GM23338 (cell line): ENCODE measurements around the gene CIART. TPM values are rescaled to one million over a fixed set of nuclear protein-coding genes. Genes with fewer than 3 reads are reported as not detected.

Experiments
- ATAC-seq: fragments of 200-7000 bp; cut with Tn5 transposase; 3 replicates; pipeline ENCODE4 v1.9.1; 2020
- DNase-seq: peaks from one replicate; pipeline ENCODE4 v3.0.0-alpha.2; 2015; ENCODE audit warnings: low spot score
- H2AFZ ChIP-seq: fragments of 200-600 bp; sonication (generic); 2 replicates; pipeline ENCODE4 v1.8.0; 2016; ENCODE audit warnings: antibody characterized with exemption, mild to moderate bottlenecking, moderate library complexity
- H3F3A ChIP-seq: fragments of 200-600 bp; sonication (generic); replicated peaks from 2 replicates; pipeline ENCODE4 v1.8.0; 2017; ENCODE audit warnings: antibody characterized with exemption, mixed run types, low read depth
- H3K27ac ChIP-seq: fragments of 200-600 bp; sonication (generic); 2 replicates; pipeline ENCODE4 v1.6.1; 2016; ENCODE audit warnings: low read depth
- H3K27me3 ChIP-seq: fragments of 200-600 bp; sonication (generic); 2 replicates; pipeline ENCODE4 v1.8.0; 2016; ENCODE audit warnings: mild to moderate bottlenecking, mixed run types, moderate library complexity; ENCODE audit not compliant: insufficient read depth
- H3K36me3 ChIP-seq: fragments of 200-600 bp; sonication (generic); 2 replicates; pipeline ENCODE4 v1.8.0; 2016; ENCODE audit warnings: mild to moderate bottlenecking; ENCODE audit not compliant: insufficient read depth
- H3K4me1 ChIP-seq: fragments of 200-600 bp; sonication (generic); 2 replicates; pipeline ENCODE4 v1.8.0; 2016; ENCODE audit warnings: mild to moderate bottlenecking, moderate library complexity; ENCODE audit not compliant: insufficient read depth
- H3K4me2 ChIP-seq: fragments of 200-600 bp; sonication (generic); 2 replicates; pipeline ENCODE4 v1.7.1; 2017; ENCODE audit warnings: mixed run types
- H3K4me3 ChIP-seq: fragments of 200-600 bp; sonication (generic); 2 replicates; pipeline ENCODE4 v1.6.1; 2016; ENCODE audit warnings: mixed run types
- H3K79me2 ChIP-seq: fragments of 200-600 bp; sonication (generic); replicated peaks from 2 replicates; pipeline ENCODE4 v1.8.0; 2017; ENCODE audit warnings: mild to moderate bottlenecking; ENCODE audit not compliant: insufficient read depth
- H3K9me2 ChIP-seq: fragments of 200-600 bp; sonication (generic); 2 replicates; pipeline ENCODE4 v1.8.0; 2017; ENCODE audit not compliant: insufficient read depth
- H4K20me1 ChIP-seq: fragments of 200-600 bp; sonication (generic); replicated peaks from 2 replicates; pipeline ENCODE4 v1.8.0; 2017; ENCODE audit warnings: mild to moderate bottlenecking; ENCODE audit not compliant: insufficient read depth
- H3K27ac Mint-ChIP-seq: 2 replicates; pipeline ENCODE4 v1.8.0; 2020; ENCODE audit warnings: inconsistent platforms, mild to moderate bottlenecking, moderate library complexity, mixed read lengths
- H3K27me3 Mint-ChIP-seq: 3 replicates; pipeline ENCODE4 v1.8.0; 2022; ENCODE audit warnings: low read depth, mild to moderate bottlenecking, moderate library complexity, mixed read lengths, inconsistent platforms; ENCODE audit not compliant: insufficient read depth, poor library complexity
- H3K36me3 Mint-ChIP-seq: 3 replicates; pipeline ENCODE4 v1.8.0; 2021; ENCODE audit warnings: low read depth, mild to moderate bottlenecking, inconsistent platforms, moderate library complexity, mixed read lengths
- H3K4me1 Mint-ChIP-seq: 3 replicates; pipeline ENCODE4 v1.8.0; 2020; ENCODE audit warnings: mild to moderate bottlenecking, inconsistent platforms, mixed read lengths
- H3K4me3 Mint-ChIP-seq: 3 replicates; pipeline ENCODE4 v1.8.0; 2021; ENCODE audit warnings: moderate library complexity, mild to moderate bottlenecking, inconsistent platforms, mixed read lengths
- H3K9me3 Mint-ChIP-seq: 3 replicates; pipeline ENCODE4 v1.8.0; 2020; ENCODE audit warnings: moderate library complexity, mild to moderate bottlenecking, inconsistent platforms, mixed read lengths
- CREB1 ChIP-seq: fragments of 250-450 bp; sonication (Bioruptor Pico); IDR thresholded peaks from 2 replicates; pipeline ENCODE4 v1.5.0; 2020; ENCODE audit warnings: low read depth, mild to moderate bottlenecking, moderate library complexity
- EZH2 ChIP-seq: fragments of 200-600 bp; sonication (generic); IDR thresholded peaks from one replicate; pipeline ENCODE4 v1.8.0; 2017; ENCODE audit warnings: antibody characterized with exemption, mild to moderate bottlenecking, low read depth; ENCODE audit not compliant: unreplicated experiment
- EZH2phosphoT487 ChIP-seq: fragments of 200-600 bp; sonication (generic); IDR thresholded peaks from one replicate; pipeline ENCODE4 v1.8.1; 2018; ENCODE audit warnings: antibody characterized with exemption; ENCODE audit not compliant: unreplicated experiment
- JUNB ChIP-seq: IDR thresholded peaks from one replicate; pipeline ENCODE4 v1.6.1; 2016; ENCODE audit warnings: antibody characterized with exemption; ENCODE audit not compliant: unreplicated experiment
- NANOG ChIP-seq: IDR thresholded peaks from 2 replicates; pipeline ENCODE4 v1.6.1; 2016; ENCODE audit warnings: antibody characterized with exemption, borderline replicate concordance
- POLR2AphosphoS5 ChIP-seq: IDR thresholded peaks from 2 replicates; pipeline ENCODE4 v1.6.1; 2016; ENCODE audit warnings: antibody characterized with exemption, low read depth
- STAT1 ChIP-seq: IDR thresholded peaks from one replicate; pipeline ENCODE4 v1.6.1; 2016; ENCODE audit warnings: antibody characterized with exemption; ENCODE audit not compliant: unreplicated experiment
- ZNF114 ChIP-seq: fragments of 250-450 bp; sonication (Bioruptor Pico); IDR thresholded peaks from 2 replicates; pipeline ENCODE4 v1.5.0; 2020; ENCODE audit warnings: mild to moderate bottlenecking, moderate library complexity
- ZNF331 ChIP-seq: fragments of 250-450 bp; sonication (Bioruptor Pico); IDR thresholded peaks from 2 replicates; pipeline ENCODE4 v1.5.0; 2020; ENCODE audit warnings: low read depth, mild to moderate bottlenecking, moderate library complexity
- polyA plus RNA-seq: library from polyadenylated mRNA; unstranded; fragments of >200 nt; fragmentation: Nextera tagmentation; extraction: Ambion mirVana; gene quantifications from 2 replicates; pipeline ENCODE4 v1.2.1, GENCODE V29; 2016
- total RNA-seq: library from RNA; depleted of rRNA; stranded (reverse); fragments of >200 nt; shearing (Covaris generic); gene quantifications from 2 replicates; pipeline ENCODE4 v1.2.3, GENCODE V29; 2014
- TF ChIP-seq, protein P1 (sequence below): fragments of 250-450 bp; sonication (Bioruptor Pico); IDR thresholded peaks from 2 replicates; pipeline ENCODE4 v1.5.0; 2020; ENCODE audit warnings: mild to moderate bottlenecking, moderate library complexity
- TF ChIP-seq, protein P2 (sequence below): IDR thresholded peaks from one replicate; pipeline ENCODE4 v1.6.1; 2018; ENCODE audit warnings: antibody characterized with exemption; ENCODE audit not compliant: unreplicated experiment
- TF ChIP-seq, protein P3 (sequence below): IDR thresholded peaks from 2 replicates; pipeline ENCODE4 v1.6.1; 2016; ENCODE audit warnings: antibody characterized with exemption
- TF ChIP-seq, protein P4 (sequence below), 2 experiments: fragments of 200-600 bp in 1 of 2; sonication (generic) in 1 of 2; conservative IDR thresholded peaks; 2 replicates each; pipeline versions ENCODE4 v1.5.1 to v1.6.1; 2016 to 2017; ENCODE audit warnings: antibody characterized with exemption in 2 of 2, low read depth in 2 of 2, mild to moderate bottlenecking in 2 of 2, moderate library complexity in 1 of 2

The CIART gene
- total and polyA plus RNA-seq, 2 experiments from 2014 or later: 9.3 to 16.4 TPM

DNA sequence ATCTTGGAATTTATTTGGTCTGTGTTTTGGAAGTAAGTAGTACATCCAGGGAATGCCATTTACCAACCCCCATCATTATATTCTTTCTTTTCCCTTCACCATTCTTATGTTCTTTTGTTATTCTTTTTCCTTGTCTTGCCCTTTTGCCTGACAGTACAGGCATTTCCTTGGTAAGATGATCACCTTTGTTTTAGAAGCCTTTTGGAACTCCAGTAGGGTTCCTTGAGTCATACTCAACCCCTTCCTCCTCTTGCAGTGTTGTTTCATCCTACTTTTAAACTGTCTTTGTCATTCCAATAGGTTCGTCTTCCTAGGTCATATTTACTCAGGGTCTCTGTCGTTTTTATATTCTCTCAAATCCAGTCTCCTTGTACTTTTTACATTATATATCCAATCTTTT lies 20.5 kb downstream of the CIART start:
- Mint-ChIP-seq H3K27me3 (no peaks in the 10 kb centered on the region), H3K36me3 (peaks cover 91% of the 10 kb centered on the region), H3K27ac (peak overlapping the region; percentile 73), H3K4me1 (peaks cover 28% of the 10 kb centered on the region), H3K9me3 (no peaks in the 10 kb centered on the region), H3K4me3 (peak overlapping the region; percentile 49)
- H3K4me1 ChIP-seq: peaks cover 25% of the 10 kb centered on the region
- H2AFZ ChIP-seq: no peak overlapping the region
- ATAC-seq (peak; percentile 74), DNase-seq (peak; percentile 45)
- peak overlapping the region; percentile 48 for H3K4me2 ChIP-seq
- peaks cover 16% of the 10 kb centered on the region for H4K20me1 ChIP-seq
- peak overlapping the region; percentile 65 for H3K27ac ChIP-seq
- peaks cover 34% of the 10 kb centered on the region for H3K79me2 ChIP-seq
- TF ChIP-seq EZH2: no peak
- TF ChIP-seq JUNB: no peak
- TF ChIP-seq, protein P1, sequence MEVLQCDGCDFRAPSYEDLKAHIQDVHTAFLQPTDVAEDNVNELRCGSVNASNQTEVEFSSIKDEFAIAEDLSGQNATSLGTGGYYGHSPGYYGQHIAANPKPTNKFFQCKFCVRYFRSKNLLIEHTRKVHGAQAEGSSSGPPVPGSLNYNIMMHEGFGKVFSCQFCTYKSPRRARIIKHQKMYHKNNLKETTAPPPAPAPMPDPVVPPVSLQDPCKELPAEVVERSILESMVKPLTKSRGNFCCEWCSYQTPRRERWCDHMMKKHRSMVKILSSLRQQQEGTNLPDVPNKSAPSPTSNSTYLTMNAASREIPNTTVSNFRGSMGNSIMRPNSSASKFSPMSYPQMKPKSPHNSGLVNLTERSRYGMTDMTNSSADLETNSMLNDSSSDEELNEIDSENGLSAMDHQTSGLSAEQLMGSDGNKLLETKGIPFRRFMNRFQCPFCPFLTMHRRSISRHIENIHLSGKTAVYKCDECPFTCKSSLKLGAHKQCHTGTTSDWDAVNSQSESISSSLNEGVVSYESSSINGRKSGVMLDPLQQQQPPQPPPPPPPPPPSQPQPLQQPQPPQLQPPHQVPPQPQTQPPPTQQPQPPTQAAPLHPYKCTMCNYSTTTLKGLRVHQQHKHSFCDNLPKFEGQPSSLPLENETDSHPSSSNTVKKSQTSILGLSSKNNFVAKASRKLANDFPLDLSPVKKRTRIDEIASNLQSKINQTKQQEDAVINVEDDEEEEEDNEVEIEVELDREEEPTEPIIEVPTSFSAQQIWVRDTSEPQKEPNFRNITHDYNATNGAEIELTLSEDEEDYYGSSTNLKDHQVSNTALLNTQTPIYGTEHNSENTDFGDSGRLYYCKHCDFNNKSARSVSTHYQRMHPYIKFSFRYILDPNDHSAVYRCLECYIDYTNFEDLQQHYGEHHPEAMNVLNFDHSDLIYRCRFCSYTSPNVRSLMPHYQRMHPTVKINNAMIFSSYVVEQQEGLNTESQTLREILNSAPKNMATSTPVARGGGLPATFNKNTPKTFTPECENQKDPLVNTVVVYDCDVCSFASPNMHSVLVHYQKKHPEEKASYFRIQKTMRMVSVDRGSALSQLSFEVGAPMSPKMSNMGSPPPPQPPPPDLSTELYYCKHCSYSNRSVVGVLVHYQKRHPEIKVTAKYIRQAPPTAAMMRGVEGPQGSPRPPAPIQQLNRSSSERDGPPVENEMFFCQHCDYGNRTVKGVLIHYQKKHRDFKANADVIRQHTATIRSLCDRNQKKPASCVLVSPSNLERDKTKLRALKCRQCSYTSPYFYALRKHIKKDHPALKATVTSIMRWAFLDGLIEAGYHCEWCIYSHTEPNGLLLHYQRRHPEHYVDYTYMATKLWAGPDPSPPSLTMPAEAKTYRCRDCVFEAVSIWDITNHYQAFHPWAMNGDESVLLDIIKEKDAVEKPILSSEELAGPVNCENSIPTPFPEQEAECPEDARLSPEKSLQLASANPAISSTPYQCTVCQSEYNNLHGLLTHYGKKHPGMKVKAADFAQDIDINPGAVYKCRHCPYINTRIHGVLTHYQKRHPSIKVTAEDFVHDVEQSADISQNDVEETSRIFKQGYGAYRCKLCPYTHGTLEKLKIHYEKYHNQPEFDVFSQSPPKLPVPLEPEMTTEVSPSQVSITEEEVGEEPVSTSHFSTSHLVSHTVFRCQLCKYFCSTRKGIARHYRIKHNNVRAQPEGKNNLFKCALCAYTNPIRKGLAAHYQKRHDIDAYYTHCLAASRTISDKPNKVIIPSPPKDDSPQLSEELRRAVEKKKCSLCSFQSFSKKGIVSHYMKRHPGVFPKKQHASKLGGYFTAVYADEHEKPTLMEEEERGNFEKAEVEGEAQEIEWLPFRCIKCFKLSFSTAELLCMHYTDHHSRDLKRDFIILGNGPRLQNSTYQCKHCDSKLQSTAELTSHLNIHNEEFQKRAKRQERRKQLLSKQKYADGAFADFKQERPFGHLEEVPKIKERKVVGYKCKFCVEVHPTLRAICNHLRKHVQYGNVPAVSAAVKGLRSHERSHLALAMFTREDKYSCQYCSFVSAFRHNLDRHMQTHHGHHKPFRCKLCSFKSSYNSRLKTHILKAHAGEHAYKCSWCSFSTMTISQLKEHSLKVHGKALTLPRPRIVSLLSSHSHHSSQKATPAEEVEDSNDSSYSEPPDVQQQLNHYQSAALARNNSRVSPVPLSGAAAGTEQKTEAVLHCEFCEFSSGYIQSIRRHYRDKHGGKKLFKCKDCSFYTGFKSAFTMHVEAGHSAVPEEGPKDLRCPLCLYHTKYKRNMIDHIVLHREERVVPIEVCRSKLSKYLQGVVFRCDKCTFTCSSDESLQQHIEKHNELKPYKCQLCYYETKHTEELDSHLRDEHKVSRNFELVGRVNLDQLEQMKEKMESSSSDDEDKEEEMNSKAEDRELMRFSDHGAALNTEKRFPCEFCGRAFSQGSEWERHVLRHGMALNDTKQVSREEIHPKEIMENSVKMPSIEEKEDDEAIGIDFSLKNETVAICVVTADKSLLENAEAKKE (CRISPR knock-in tag): no peak
- TF ChIP-seq, protein P2, sequence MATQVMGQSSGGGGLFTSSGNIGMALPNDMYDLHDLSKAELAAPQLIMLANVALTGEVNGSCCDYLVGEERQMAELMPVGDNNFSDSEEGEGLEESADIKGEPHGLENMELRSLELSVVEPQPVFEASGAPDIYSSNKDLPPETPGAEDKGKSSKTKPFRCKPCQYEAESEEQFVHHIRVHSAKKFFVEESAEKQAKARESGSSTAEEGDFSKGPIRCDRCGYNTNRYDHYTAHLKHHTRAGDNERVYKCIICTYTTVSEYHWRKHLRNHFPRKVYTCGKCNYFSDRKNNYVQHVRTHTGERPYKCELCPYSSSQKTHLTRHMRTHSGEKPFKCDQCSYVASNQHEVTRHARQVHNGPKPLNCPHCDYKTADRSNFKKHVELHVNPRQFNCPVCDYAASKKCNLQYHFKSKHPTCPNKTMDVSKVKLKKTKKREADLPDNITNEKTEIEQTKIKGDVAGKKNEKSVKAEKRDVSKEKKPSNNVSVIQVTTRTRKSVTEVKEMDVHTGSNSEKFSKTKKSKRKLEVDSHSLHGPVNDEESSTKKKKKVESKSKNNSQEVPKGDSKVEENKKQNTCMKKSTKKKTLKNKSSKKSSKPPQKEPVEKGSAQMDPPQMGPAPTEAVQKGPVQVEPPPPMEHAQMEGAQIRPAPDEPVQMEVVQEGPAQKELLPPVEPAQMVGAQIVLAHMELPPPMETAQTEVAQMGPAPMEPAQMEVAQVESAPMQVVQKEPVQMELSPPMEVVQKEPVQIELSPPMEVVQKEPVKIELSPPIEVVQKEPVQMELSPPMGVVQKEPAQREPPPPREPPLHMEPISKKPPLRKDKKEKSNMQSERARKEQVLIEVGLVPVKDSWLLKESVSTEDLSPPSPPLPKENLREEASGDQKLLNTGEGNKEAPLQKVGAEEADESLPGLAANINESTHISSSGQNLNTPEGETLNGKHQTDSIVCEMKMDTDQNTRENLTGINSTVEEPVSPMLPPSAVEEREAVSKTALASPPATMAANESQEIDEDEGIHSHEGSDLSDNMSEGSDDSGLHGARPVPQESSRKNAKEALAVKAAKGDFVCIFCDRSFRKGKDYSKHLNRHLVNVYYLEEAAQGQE: no peak
- TF ChIP-seq, protein P3, sequence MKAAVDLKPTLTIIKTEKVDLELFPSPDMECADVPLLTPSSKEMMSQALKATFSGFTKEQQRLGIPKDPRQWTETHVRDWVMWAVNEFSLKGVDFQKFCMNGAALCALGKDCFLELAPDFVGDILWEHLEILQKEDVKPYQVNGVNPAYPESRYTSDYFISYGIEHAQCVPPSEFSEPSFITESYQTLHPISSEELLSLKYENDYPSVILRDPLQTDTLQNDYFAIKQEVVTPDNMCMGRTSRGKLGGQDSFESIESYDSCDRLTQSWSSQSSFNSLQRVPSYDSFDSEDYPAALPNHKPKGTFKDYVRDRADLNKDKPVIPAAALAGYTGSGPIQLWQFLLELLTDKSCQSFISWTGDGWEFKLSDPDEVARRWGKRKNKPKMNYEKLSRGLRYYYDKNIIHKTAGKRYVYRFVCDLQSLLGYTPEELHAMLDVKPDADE: no peak
- TF ChIP-seq POLR2AphosphoS5: no peak
- no peak for TF ChIP-seq CREB1 (CRISPR knock-in tag)
- TF ChIP-seq EZH2phosphoT487: no peak
- TF ChIP-seq ZNF331: no peak
- TF ChIP-seq ZNF114: no peak
- no peak for TF ChIP-seq NANOG
- TF ChIP-seq, protein P4, sequence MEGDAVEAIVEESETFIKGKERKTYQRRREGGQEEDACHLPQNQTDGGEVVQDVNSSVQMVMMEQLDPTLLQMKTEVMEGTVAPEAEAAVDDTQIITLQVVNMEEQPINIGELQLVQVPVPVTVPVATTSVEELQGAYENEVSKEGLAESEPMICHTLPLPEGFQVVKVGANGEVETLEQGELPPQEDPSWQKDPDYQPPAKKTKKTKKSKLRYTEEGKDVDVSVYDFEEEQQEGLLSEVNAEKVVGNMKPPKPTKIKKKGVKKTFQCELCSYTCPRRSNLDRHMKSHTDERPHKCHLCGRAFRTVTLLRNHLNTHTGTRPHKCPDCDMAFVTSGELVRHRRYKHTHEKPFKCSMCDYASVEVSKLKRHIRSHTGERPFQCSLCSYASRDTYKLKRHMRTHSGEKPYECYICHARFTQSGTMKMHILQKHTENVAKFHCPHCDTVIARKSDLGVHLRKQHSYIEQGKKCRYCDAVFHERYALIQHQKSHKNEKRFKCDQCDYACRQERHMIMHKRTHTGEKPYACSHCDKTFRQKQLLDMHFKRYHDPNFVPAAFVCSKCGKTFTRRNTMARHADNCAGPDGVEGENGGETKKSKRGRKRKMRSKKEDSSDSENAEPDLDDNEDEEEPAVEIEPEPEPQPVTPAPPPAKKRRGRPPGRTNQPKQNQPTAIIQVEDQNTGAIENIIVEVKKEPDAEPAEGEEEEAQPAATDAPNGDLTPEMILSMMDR (conservative IDR thresholded peaks at IDR 0.05; ENCODE audit: low read depth in 2 of 2): no peak
- TF ChIP-seq STAT1: no peak
- H3K9me2 ChIP-seq: no peaks in the 10 kb centered on the region
- peaks cover 24% of the 10 kb centered on the region for H3K36me3 ChIP-seq
- peak overlapping the region; percentile 27; the same call in 1 of the 2 replicates for H3K4me3 ChIP-seq
- H3F3A ChIP-seq: peaks cover 10% of the 10 kb centered on the region
- no peaks in the 10 kb centered on the region for H3K27me3 ChIP-seq
